ENCODE data around the gene ANTXR1.

The ANTXR1 gene

DNA sequence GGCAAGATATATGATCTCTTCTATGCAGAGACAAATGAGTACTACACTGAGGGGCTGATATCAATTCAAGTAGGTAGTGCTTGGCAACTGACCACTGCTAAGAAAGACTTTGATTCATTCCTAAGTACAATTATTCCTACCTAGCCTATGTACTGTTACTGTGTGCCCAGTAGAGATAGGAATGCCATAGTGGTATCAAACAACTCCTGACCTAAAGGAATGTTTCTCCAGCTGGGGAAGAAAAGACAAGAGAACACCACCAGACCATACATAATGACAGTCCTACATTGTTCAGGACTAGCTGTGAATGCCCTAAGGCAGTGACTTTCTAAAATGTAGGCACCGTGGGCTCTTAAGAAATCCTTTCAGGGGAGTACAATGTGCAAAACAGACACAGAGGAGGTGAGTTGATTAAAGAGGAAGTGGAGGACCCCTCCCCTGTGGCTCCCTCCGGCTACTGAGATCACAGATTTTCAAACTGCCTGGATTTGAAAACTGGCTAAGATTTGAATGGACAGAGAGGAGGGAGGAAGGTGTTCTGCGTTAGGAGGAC is 89.1 kb downstream of the ANTXR1 start:
- no peak for FAIRE-seq

DNA sequence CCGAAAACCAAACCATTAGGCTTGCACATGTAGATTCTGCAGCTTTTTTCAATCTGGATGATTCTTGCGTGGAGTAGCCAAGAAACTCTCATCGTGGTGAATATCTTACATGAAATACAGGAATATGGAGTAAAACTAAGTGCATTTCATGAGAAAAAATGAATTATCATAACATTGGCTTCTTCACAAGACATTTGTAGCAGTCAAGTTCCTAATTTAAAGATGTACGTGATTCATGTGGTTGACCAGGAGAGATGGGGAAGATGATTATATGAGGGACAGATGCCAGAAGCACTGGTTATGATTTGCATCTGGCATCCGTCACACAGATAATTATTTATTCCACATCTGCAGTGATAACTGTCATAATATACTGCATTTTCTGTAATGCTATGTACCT is 90.4 kb downstream of the ANTXR1 start:
- no peak for FAIRE-seq

DNA sequence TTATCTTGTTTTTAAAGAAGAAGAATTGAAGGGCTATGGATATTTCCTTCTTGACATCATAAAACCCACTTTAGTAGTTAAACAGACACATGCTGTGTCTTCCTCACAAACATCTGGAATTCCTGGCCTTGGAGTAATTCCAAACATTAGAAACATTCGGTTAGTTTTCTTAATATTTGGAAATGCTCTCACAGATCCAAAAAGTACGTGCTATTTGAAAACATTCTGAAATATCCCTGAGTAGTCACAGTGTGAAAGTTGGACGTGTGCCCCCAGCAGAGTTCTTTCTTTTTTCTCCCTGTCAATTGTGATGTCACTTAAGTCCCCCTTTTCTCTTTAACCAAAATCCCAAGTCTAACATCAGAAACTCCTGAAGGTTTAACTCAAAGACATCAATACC is 91.3 kb downstream of the ANTXR1 start:
- no peak for FAIRE-seq

DNA sequence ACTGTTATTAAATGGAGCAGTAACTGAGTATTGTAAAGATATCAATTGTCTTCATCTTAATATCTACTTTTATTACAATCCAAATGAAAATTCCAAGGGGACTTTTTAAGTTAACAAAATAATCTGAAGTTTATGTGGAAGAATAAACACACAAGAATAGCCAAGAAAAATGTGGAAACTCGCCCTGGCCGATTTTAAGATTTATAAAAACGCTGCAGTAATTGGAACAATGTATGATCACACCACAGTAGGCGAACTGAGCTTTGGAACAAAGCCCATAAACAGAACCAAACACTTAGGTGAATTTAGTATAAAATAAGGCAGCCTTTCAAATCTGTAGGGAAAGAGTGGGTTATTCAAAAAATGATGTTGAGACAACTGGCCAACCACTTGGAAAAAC is 96.3 kb downstream of the ANTXR1 start:
- no peak for FAIRE-seq

DNA sequence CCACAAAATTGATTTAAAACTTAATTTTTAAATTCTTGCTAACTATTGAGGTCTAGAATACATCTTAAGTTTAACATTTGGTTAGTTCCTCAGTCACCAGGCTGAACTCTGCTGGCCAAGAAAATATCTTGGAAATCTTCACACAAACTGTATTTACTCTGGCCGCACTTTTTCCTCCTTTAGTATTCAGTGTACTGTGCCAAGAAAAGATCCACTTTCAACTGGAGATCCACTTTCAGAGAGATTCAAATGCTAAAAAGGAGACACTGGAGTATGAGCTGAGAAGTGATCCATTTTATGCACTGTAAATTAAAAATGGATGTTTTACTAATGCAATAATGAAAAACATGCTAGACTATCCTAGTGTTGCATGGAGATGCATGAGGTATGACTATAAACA is 98.1 kb downstream of the ANTXR1 start:
- FAIRE-seq, result no peak

DNA sequence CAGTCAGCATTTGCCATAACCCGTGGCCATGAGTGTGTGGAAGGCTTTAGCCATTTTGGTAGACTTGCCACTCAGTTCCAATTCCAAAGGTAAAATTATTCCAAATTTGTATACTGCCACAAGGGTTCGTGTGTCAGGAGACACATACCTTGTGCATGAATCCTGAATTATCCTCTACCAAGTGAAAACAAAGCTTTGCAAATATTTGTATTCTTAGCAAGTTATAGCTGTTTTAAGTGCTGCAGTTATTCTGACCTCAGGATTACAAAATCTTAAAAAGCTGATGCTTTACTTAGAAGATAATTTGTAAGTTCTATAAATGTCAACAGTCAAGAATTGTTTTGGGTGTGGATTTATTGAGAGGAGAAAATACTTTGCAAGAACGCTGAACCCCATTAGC is 100.6 kb downstream of the ANTXR1 start:
- no peak for FAIRE-seq

DNA sequence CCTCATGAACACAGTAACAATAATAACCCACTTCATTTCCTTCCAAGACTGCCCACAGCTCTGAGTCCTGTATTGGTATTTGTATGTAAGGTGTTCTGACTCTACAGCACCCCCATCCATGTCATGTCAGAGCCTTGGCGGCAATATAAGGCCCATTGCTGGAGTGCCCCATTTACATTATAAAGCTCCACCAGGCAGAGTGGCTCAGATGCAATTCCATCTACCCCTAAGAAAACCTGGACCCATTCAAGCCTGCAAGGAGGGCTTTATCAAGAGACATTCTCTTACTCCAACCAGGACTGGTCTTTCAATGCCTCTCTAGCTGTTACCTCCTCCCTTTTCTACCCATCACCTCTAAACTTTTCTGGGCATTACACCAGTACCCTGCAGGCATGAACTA is 101.6 kb downstream of the ANTXR1 start:
- no peak for FAIRE-seq

DNA sequence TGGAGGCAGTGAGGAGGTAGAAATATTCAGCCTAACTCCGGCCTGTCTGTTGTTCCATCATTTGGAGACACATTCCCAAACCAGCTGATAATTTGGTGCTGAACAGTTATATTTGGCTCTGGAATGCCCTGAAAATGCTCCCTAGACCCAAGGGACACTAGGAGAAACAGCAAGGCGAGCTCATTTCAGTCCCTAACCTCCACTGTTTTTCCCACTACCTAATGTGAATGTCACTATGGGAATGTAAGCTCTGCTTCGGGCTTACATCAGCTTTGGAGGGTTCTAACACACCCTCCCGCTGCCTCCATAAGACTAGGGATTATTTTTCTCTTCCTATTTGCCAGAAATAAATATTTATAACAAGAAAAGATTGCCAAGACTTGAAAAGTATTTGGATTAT is 103.5 kb downstream of the ANTXR1 start:
- FAIRE-seq, result no peak

DNA sequence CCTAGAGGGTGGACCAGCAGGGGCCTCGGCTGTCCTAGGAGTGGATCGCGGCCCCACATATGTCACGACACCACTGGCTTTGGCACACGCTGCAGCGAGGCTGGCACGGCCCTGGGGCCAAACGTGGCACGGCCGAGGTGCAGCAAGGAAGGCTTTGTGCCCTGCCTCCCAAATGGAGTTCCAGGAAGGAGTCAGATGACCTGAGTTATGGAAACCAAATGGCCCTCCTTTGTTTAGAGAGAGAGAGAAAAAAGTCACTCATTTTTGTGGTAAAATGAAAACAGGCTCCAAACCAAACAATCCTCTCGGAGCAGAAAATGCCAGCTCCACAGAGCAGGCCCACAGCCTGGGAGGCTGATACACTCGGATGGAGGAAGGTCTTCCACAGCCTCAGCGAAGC is 105.6 kb downstream of the ANTXR1 start:
- no peak for FAIRE-seq

DNA sequence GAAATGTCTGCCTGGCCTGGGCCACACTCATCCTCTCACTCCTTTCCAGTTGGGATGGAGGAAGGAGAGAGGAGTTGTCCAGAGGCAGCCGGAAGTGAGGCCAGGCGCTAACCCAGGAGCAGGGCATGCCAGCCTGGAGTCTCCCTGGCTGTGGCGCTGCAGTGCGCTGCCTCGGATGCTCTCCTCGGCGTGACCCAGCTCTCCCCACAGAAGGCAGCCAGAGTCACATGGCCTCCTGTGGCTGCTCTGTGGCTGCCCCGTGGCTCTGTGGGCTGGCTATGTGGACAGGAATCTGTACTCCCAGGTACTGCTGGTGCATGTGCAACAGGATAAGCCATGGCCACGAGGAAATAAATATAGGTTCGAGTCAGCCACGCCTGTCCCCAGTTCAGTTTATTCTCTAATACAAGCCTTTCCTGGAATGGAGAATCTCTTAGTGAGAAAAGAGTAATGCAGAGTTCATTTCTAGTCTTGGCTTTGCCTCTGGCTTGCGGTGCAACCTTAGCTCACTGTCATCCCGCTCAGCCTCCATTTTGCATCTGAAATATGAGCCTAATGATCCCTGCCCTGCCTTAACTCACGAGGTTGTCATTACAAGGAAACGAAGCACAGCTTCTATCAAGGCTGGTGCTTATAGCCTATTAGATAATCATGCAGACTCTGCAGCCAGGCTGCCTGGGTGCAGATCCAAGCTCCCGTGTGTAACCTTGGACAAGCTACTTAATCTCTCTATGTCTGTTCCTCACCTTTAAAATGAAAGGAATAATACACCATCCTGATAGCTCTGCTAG is 106.3 kb downstream of the ANTXR1 start:
- FAIRE-seq, result no peak

DNA sequence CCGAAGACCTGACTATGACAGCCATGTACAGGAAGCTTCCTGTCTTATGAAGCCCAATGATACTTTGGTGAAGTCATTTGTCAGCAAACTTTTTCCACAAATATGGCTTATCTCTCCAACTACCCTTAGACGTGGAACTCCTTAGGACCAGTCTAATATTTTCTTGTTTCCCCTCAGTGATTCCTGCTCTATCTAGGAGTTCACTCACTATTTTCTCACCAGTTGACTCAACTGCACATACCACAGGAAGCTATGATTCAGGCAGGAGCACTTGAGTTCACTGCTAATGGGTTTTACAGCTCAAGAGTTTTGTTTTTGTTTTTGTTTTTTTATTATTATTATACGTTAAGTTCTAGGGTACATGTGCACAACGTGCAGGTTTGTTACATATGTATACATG is 109.3 kb downstream of the ANTXR1 start:
- no peak for FAIRE-seq

DNA sequence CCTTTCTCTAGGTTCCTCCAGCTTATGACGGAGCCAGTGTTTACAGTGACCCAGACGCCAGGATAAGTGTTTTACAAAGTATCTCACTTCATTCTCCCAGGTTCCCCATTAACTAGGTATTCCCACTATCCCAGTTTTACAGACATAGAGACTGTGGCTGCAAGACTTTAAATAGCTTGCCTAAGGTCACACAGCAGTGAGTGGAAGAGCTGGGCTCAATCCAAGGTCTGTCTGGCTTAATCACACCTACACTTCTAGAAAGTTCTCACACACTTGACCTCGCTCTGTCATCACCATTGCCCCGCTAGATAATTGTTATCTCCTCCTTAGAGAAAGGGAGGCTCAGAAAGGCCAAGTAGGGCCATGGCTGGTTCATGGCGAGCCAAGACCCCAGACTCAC is 110.2 kb downstream of the ANTXR1 start:
- no peak for FAIRE-seq

DNA sequence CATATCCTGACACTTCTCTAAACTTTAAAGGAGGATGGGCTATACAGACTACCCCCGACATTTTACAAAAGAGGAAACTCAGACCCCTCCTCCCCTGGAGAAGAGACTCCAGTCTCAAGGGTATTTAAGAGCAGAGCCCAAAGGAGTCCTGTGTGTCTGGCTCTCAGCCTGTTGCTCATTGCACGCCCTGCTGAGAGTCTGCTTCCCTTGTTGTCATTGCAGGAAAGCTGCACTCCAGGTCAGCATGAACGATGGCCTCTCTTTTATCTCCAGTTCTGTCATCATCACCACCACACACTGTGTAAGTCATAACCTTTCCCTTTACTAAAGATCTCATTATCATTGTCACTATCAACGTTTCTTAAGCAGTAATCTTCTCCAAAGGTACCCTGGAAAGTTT is 111.4 kb downstream of the ANTXR1 start:
- FAIRE-seq, result no peak

DNA sequence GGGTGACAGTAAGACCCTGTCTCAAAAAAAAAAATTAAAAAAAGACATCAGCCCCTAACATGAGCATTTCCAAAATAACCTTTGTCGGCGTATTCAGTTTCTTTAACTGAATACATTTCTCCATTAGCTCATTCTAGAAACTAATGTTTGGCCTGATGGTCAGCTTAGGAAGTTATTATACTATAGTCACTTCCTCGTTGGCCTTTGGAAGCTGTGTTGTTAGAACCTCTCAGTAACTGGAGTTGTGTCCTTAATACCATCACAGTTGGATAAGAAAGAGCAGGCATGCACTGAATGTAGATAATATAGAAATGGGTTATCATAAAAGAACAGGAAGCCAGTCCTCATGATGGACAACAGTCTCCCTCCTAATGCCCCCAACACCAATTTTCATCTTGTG is 112.8 kb downstream of the ANTXR1 start:
- no peak for FAIRE-seq

DNA sequence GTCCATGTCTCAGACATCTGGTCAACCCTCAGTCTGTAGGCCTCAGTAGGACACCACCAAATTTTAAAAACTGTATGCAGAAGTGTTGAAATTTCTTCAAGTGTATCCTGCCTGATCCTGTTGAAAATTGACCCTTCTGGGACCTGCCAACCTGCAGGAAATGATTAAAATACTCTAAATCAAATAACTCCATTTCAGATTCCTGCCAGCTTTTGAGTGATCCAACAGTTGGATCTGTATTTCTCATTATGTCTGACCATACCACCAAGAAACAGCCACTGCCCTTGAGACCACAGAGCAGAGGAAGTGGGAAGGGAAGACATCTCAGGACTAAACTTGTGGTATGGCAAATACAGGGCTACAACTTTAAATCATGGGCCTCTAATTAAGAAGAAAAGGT is 113.4 kb downstream of the ANTXR1 start:
- no peak for FAIRE-seq

DNA sequence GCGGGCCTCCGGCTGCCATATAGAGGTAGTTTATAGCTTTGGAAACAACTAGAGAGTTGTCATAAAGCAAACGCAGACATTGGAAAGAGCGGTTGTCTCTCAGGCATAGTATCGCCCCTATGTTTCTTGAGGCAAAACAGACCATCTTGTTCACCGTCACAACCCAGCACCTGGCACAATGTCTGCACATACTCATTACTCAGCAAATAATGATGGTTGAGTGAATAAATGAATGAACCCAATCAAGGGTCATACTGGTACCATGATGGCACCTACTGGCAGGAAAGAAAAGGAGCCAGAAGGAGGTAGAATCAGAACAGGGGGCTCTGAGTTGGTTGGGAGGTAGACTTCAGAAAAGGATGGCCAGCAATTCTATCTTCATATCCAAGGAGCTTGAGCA is 118.5 kb downstream of the ANTXR1 start:
- no peak for FAIRE-seq

DNA sequence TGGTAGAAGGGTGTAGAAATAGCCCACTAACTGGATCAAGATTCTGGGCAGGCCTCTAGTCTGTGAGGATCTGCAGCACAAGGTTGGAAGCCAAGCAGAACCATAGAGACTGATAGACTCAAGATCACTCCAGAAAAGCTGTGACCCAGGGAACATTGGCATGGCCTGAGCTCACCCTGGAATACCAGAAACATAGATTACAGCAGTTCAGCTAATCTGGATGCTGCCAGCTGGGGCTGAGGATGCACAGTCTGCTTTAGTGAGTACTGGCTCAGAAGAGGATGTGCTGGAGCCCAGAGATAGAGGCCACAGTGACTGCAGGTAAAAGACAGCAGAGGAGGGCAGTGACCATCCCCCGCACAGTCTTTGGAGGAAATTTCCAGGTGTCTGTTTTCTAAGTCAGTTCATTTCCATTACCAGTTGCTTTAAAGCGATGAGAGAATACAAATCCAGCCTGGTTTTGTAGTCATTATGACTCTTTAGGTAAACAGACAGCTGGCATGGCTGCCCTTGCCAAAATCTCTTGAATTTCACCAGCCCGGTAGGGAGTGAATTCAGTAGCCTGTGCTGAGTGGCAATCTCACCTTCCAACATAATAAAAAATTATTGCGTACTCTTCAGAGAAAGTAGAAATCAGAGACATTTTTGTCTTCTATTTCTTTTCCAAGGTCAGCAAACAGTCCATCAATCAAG is 119.2 kb downstream of the ANTXR1 start:
- FAIRE-seq, result no peak

DNA sequence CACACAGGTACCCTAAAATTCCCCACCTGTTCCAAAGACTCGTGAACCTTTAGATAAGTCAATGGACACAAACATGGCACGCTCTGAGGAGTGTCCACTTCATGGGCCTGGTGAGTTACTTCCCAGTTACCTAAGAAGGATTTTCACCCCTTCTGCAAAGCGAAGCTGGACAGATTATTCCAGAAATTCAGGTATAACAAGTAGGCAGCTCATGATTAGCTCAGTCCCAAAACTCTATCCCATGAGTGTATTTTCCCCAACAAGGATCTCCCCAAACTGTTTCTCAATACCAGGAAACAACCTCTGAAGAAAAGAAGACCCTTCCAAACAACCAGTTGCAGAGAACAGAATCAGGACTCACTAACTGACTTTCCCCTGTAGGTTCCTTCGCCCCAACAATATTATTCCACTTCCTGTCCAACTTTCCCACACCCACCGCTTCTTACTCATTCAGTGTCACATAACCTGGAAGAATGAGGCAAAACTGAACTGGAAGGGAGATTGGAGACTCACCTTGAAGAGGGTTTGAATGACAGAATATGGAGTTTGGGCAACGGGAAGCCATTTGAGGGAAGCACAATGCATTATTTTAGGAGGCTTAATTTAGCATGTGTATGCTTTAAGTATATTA is 120.1 kb downstream of the ANTXR1 start:
- no peak for FAIRE-seq

DNA sequence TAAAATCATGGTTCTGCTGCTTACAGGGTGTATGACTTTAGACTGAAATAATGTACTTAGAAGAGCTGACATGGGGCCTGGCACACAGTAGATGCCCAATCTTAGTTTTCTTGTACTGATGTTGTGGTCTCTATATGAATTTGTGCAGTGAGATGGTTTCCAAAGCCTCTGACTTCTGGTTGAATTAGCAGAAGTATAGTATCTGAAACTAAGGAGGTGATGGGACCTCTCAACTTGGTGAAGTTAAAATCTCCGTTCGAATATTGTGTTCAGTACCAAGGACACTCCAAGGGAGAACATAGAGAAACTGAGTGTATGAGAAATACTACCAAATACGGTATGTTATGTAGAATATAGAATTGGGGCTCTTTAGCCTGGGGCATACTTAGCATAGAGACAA is 120.9 kb downstream of the ANTXR1 start:
- no peak for FAIRE-seq

DNA sequence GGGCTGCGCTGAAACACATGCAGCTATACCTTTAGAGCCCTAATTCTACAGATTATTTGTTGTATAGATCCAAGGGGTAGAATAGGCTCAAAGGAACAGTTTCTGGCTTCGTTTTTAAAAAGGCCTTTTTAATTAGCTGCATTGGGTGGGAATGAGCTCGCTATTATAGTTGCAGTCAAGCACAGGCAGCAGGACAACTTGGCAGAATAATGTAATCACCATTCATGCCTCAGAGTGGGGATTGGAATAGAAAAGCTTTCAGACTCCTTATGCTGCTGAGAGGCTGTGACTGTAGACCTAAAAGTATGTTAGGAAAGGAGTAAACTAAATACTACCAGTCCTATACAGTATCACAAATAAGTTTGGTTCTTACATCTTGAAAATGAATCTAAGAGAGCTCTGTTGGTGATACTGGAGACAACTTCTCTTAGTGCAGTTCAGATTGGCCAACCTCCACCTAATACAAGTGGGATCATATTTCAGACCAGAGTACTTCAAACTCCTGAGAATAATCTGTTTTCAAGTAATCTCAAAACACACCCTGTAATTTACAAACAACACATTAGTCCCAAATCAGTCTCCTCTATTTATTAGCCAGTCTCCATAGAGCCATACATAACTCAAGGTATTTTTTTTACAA is 121.4 kb downstream of the ANTXR1 start:
- no peak for FAIRE-seq

DNA sequence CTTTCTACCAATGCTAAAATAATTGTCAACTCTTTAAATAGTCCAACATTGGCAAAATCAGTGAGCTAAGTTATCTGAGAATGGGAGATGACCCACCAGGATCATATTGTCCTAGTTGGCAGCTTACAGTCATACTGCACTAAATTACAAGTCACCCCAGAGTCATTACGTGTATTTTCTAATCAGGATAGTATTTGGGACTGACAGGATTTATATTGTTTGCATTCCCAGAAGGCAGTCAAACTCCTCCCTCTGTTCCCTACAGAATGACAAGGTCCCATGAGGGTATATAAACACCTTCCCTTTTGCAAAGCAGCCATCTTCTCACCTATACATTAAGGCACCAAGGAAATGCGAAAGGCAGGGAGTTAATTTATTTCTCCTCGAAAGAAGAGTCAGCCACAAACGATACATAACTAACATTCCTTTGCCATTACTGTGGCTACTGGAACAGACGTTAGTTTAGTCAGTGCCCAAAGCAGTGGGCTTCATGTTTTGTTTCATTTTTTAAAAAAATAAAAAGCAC is 125.3 kb downstream of the ANTXR1 start:
- no peak for FAIRE-seq

DNA sequence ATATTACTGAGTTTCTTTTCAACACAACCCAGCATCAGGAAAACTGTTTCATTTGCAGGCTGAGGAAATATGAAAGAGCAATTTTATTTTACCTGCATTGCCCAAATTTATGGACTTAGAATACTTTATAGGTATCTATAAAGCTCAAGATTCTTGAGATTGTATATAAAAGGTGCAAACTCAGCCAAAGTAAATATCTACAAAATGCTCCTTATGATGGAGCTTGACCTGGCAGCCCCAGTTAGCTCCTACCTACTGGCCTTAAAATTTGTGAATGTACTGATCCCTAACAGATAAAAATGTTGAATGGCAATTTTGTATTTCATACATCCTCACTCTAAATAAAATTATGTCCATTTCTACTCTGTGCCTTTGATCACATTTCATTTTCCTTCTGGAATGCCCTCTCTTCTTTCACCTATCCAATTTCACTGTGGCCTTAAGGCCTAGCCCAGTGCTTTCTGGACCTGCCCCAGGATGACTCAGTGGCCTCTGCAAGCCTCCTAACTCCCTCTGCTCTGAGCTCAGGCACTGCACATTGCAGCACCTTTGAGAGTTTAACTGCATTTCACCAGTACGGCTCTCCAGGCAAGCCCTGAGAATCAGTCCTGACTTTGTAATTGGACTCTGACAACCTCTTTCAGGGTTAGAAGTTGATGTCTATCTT is 125.9 kb downstream of the ANTXR1 start:
- FAIRE-seq, result no peak

All from islet of Langerhans (tissue), 1 donor.